Sciatic nerve (tissue), 2 donors: ENCODE results near the gene DRC7. TPM values are rescaled to one million over a fixed set of nuclear protein-coding genes. Genes with fewer than 3 reads are reported as not detected.
"Not testable (repeated sequence)": the region's sequence is repeated elsewhere in the genome, so short reads cannot be mapped to it uniquely, and the experiment has no call there.

Experiments
- ATAC-seq: fragments of 200-7000 bp; cut with Tn5 transposase; one replicate; pipeline ENCODE4 v1.9.1; 2020; ENCODE audit warnings: mild to moderate bottlenecking, moderate library complexity
- DNase-seq: peaks from one replicate; pipeline ENCODE4 v3.0.0-alpha.2; 2020; ENCODE audit warnings: low spot score
- intact Hi-C: fragments of 100-400 bp; cut with DNase I; formaldehyde crosslinking; loops from one replicate; pipeline ENCODE4 v1.14.2; 2022
- total RNA-seq: library from RNA; stranded (reverse); fragmentation: NEBNext Ultra II Directional; extraction: Animal tissue kit (Norgen Biotek cat#: 25700); gene quantifications from one replicate; pipeline ENCODE4 v1.2.1, GENCODE V29; 2021
- donor health status: DM: no; HTN: no; CAD: no.
- donor health status: DM: no; HTN: no; CAD: no.

The DRC7 gene
- total RNA-seq, 1 donor from 2014 or later = not detected

- ATAC-seq = no peak
- DNase-seq = no peak
- intact Hi-C loops = no loop called here
These were observed 24.4 kb upstream of the DRC7 start for GRCh38 chr16:57670196-57670595.

GRCh38 chr16:57671451-57671850 is 23.2 kb upstream of the DRC7 start:
- DNase-seq, intact Hi-C loops, ATAC-seq: not testable (repeated sequence)

GRCh38 chr16:57672416-57672815 is 22.2 kb upstream of the DRC7 start:
- DNase-seq (no peak), ATAC-seq (no peak)
- intact Hi-C loops = no loop called here

- ATAC-seq = no peak
- intact Hi-C loops = no loop called here
- no peak for DNase-seq
These were observed 21.8 kb upstream of the DRC7 start for GRCh38 chr16:57672824-57673223.

GRCh38 chr16:57675741-57676551 is 18.7 kb upstream of the DRC7 start:
- ATAC-seq (no peak), DNase-seq (no peak)
- intact Hi-C loops = no loop called here

- DNase-seq = no peak
- no peak for ATAC-seq
- intact Hi-C loops = no loop called here
These were observed 18.0 kb upstream of the DRC7 start for GRCh38 chr16:57676553-57677085.

GRCh38 chr16:57677622-57678369 is 16.8 kb upstream of the DRC7 start:
- DNase-seq (no peak), ATAC-seq (no peak)
- intact Hi-C loops = no loop called here

- ATAC-seq = no peak
- no peak for DNase-seq
- intact Hi-C loops = no loop called here
These were observed 15.6 kb upstream of the DRC7 start for GRCh38 chr16:57679016-57679415.

- DNase-seq (no peak), ATAC-seq (no peak)
- intact Hi-C loops = no loop called here
These were observed 14.7 kb upstream of the DRC7 start for GRCh38 chr16:57679767-57680482.

- no peak for DNase-seq
- no peak for ATAC-seq
- intact Hi-C loops = no loop called here
These were observed 13.7 kb upstream of the DRC7 start for GRCh38 chr16:57680842-57681375.

GRCh38 chr16:57681950-57682728 is 12.5 kb upstream of the DRC7 start:
- DNase-seq (no peak), ATAC-seq (no peak)
- intact Hi-C loops = no loop called here

- DNase-seq (no peak), ATAC-seq (no peak)
- intact Hi-C loops = no loop called here
These were observed 11.6 kb upstream of the DRC7 start for GRCh38 chr16:57682809-57683635.

- ATAC-seq = no peak
- intact Hi-C loops = no loop called here
- no peak for DNase-seq
These were observed 10.7 kb upstream of the DRC7 start for GRCh38 chr16:57683636-57684545.

GRCh38 chr16:57684626-57685358 is 9.8 kb upstream of the DRC7 start:
- intact Hi-C loops = no loop called here
- DNase-seq (no peak), ATAC-seq (no peak)

- intact Hi-C loops = no loop called here
- ATAC-seq (no peak), DNase-seq (no peak)
These were observed 9.0 kb upstream of the DRC7 start for GRCh38 chr16:57685633-57686032.

- no peak for DNase-seq
- intact Hi-C loops = no loop called here
- no peak for ATAC-seq
These were observed 8.0 kb upstream of the DRC7 start for GRCh38 chr16:57686577-57686976.
